ENCODE data around the gene VAMP2. TPM values are rescaled to one million over a fixed set of nuclear protein-coding genes. Genes with fewer than 3 reads are reported as not detected.

Gene VAMP2
- total and polyA plus RNA-seq, 5 donors, result 50.2 to 74.9 (median 69.9) TPM

GRCh38 chr17:8126491-8127066 lies 36.2 kb downstream of the VAMP2 start:
- Histone ChIP-seq H3K27me3 (ENCODE audit: control insufficient read depth, insufficient read depth) (no peaks in the 10 kb centered on the region), H3K4me1 (ENCODE audit: control insufficient read depth, insufficient read depth, low read length) (peaks cover 5% of the 10 kb centered on the region), H3K4me3 (ENCODE audit: low read length) (peak overlapping the region; percentile 94), H3K9me3 (ENCODE audit: control insufficient read depth, low read length) (no peaks in the 10 kb centered on the region), H3K27ac (ENCODE audit: low read length) (peak overlapping the region; percentile 69)
- ATAC-seq (peak; percentile 43 to 66), DNase-seq (peak in 2 of 3 donors; percentile 74 to 77)
- WGBS, result under 1% methylated on average over 44 of the region's 45 CpGs
- intact Hi-C loops (cut with DNase I), result loop anchor here (10.0 kb wide), 3 partner anchors 48 to 98 kb away; partner anchors contain the start of gene TMEM107 (in 1 of the 4)

DNA sequence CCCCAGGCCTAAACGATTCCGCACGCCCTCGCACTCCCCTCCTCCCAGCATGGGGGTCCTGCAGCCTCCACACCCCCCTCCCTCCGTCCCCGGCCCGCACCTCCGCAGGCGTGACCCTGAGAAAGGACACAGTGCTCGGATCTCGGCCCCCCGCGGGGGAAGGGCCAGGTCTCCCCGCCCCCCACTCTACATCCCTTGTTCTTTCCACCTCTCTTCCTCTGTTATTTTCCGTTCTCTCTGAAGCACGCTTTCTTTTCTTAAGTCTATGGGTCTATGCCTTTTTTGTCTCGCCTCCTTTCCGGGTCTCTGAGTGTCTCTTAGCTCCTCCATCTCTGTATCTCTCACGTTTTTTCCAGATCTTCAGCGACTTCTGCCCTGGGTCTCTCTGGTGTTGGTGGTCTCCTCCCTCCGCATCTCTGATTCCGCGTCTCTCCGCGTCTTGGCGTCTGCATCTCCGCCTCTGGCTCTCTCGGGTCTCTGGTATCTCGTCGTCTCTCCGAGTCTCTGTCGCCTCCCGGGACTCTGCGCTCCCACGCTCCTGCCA lies 36.7 kb downstream of the VAMP2 start:
- H3K9me3 ChIP-seq (ENCODE audit: control insufficient read depth, low read length), result no peaks in the 10 kb centered on the region
- H3K27ac ChIP-seq (ENCODE audit: low read length), result peak overlapping the region; percentile 32
- no peaks in the 10 kb centered on the region for H3K27me3 ChIP-seq (ENCODE audit: control insufficient read depth, insufficient read depth)
- peak in 1 of 3 donors; percentile 77 for DNase-seq
- intact Hi-C loops (cut with DNase I), result loop anchor here (2.0 to 10.0 kb wide), 4 partner anchors 49 to 99 kb away; partner anchors contain the start of gene TMEM107 (in 1 of the 4)
- peaks cover 5% of the 10 kb centered on the region for H3K4me1 ChIP-seq (ENCODE audit: control insufficient read depth, insufficient read depth, low read length)
- peak in 1 of 2 donors; percentile 2 for ATAC-seq
- under 1% methylated on average over 35 of the region's 35 CpGs for WGBS
- H3K4me3 ChIP-seq (ENCODE audit: low read length), result peak overlapping the region; percentile 94

GRCh38 chr17:8125154-8125946 lies 37.4 kb downstream of the VAMP2 start:
- DNase-seq, result peak; percentile 66 to 88 (median 87)
- peak; percentile 49 to 54 for ATAC-seq
- Histone ChIP-seq H3K27ac (ENCODE audit: low read length) (no peak overlapping the region), H3K27me3 (ENCODE audit: control insufficient read depth, insufficient read depth) (no peaks in the 10 kb centered on the region), H3K4me1 (ENCODE audit: control insufficient read depth, insufficient read depth, low read length) (peaks cover 5% of the 10 kb centered on the region), H3K9me3 (ENCODE audit: control insufficient read depth, low read length) (no peaks in the 10 kb centered on the region), H3K4me3 (ENCODE audit: low read length) (peak overlapping the region; percentile 94)
- WGBS, result 1% methylated on average over 40 of the region's 40 CpGs
- intact Hi-C loops (cut with DNase I), result loop anchor here (2.0 to 10.0 kb wide), 4 partner anchors 49 to 99 kb away; partner anchors contain the start of gene TMEM107 (in 1 of the 4)

DNA sequence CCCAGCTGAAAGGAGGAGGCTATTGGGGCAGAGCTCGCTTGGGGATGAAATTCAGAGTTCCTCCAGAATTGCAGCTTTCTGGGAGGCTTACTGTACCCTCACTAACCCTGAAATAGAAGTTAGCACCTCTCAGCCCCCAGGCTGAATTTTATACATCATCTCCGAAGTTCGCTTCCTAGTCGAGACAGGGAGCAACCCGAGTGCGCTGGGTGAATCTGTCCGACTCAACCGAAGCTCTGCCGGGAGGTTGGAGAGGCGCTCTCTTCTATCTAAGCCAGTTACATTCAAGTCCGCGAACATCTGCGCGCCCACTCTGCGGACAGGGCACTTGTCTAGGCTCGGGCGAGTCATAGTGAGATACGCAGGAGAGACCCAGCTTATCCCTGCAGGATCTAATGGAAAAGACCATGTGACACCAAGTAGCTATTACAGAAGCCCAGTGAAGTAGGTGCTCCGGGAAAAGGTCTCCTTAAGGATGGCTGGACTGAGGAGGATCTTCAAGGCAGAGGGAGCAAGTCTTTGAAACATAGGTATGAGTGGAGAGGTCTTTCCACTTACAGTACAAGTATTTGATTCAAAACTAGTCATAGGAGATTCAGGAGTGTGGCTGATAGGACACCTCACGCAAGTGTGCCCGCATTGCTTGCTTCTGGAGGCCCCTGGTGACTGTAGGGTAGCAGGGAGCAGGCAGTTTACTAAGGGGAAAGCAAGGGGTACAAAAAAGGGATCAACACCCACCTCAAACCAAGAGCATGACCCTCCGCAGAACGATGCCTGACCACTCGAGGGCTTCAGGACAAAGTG lies 38.2 kb downstream of the VAMP2 start:
- Histone ChIP-seq H3K27me3 (ENCODE audit: control insufficient read depth, insufficient read depth) (no peaks in the 10 kb centered on the region), H3K27ac (ENCODE audit: low read length) (no peak overlapping the region), H3K4me1 (ENCODE audit: control insufficient read depth, insufficient read depth, low read length) (peaks cover 5% of the 10 kb centered on the region), H3K9me3 (ENCODE audit: control insufficient read depth, low read length) (no peaks in the 10 kb centered on the region), H3K4me3 (ENCODE audit: low read length) (peak overlapping the region; percentile 7)
- WGBS, result 4% methylated on average over 24 of the region's 24 CpGs
- intact Hi-C loops (cut with DNase I), result loop anchor here (2.0 to 10.0 kb wide), 4 partner anchors 50 to 100 kb away; partner anchors contain the start of gene TMEM107 (in 1 of the 4)
- DNase-seq (peak in 2 of 3 donors; percentile 55 to 64), ATAC-seq (no peak)

- 1% methylated on average over 29 of the region's 29 CpGs for WGBS
- Histone ChIP-seq H3K9me3 (ENCODE audit: control insufficient read depth, low read length) (no peaks in the 10 kb centered on the region), H3K27ac (ENCODE audit: low read length) (no peak within 1 kb of the TSS), H3K4me3 (ENCODE audit: low read length) (peak within 1 kb of the TSS; percentile 57), H3K27me3 (ENCODE audit: control insufficient read depth, insufficient read depth) (no peaks in the 10 kb centered on the region), H3K4me1 (ENCODE audit: control insufficient read depth, insufficient read depth, low read length) (peaks cover 5% of the 10 kb centered on the region)
- ATAC-seq, result no peak
- DNase-seq, result peak in 1 of 3 donors; percentile 62
- intact Hi-C loops (cut with DNase I), result loop anchor here (2.0 to 10.0 kb wide), 4 partner anchors 51 to 101 kb away; partner anchors contain the start of gene TMEM107 (in 1 of the 4)
Measured at GRCh38 chr17:8123695-8124349, 38.9 kb downstream of the VAMP2 start, which contains the start of gene HES7. Gene HES7 (minus strand): TSS chr17:8124106. CDS start chr17:8124084, 22 bp downstream.

DNA sequence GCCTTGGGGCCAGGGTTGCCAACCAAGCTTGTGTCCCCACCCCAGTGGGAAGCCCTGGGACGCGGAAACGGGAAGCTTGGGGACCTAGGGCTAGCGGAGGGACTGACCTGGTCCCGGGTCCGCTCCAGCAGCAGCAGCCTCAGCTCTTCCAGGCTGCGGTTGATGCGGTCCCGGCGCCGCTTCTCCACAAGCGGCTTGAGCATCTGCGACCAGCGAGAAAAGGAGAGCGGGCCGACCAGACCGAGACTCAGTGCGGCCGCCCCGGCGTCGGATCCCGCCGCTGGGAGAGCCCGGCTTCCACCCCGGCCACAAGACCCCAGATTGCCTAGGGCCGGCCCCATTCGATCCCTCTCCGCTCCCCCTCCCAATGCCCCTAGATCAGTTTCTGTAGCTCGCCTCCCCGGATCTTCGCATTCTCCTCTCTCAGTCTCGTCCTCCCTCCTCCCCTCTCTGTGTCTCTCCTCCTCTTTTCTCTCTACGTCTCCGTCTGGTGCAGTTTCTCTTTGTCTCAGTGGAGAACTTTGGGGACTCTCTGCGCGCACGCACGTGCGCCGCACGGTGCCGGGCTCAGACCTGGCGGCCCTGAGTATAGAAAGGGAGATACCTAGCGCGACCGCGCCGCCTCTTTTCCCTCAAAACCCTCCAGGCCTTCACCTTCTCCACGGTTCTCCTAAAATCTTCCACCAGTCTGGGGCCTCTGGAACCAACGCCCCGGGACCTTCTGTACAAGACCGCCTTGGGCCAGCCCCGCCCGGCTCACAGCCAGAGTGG lies 39.6 kb downstream of the VAMP2 start:
- H3K9me3 ChIP-seq (ENCODE audit: control insufficient read depth, low read length), result no peaks in the 10 kb centered on the region
- H3K4me1 ChIP-seq (ENCODE audit: control insufficient read depth, insufficient read depth, low read length), result peaks cover 5% of the 10 kb centered on the region
- intact Hi-C loops (cut with DNase I), result loop anchor here (10.0 kb wide), 3 partner anchors 52 to 102 kb away; partner anchors contain the start of gene TMEM107 (in 1 of the 4)
- H3K27me3 ChIP-seq (ENCODE audit: control insufficient read depth, insufficient read depth), result no peaks in the 10 kb centered on the region
- DNase-seq (peak in 2 of 3 donors; percentile 66 to 77), ATAC-seq (no peak)
- peak overlapping the region; percentile 57 for H3K4me3 ChIP-seq (ENCODE audit: low read length)
- no peak overlapping the region for H3K27ac ChIP-seq (ENCODE audit: low read length)
- WGBS, result under 1% methylated on average over 55 of the region's 55 CpGs

GRCh38 chr17:8122422-8122923 lies 40.3 kb downstream of the VAMP2 start:
- intact Hi-C loops (cut with DNase I), result loop anchor here (10.0 kb wide), 3 partner anchors 52 to 102 kb away; partner anchors contain the start of gene TMEM107 (in 1 of the 4)
- 1% methylated on average over 29 of the region's 29 CpGs for WGBS
- peak overlapping the region; percentile 57 for H3K4me3 ChIP-seq (ENCODE audit: low read length)
- no peaks in the 10 kb centered on the region for H3K9me3 ChIP-seq (ENCODE audit: control insufficient read depth, low read length)
- ATAC-seq (no peak), DNase-seq (peak in 2 of 3 donors; percentile 53 to 67)
- no peaks in the 10 kb centered on the region for H3K27me3 ChIP-seq (ENCODE audit: control insufficient read depth, insufficient read depth)
- H3K27ac ChIP-seq (ENCODE audit: low read length), result no peak overlapping the region
- peaks cover 5% of the 10 kb centered on the region for H3K4me1 ChIP-seq (ENCODE audit: control insufficient read depth, insufficient read depth, low read length)

DNA sequence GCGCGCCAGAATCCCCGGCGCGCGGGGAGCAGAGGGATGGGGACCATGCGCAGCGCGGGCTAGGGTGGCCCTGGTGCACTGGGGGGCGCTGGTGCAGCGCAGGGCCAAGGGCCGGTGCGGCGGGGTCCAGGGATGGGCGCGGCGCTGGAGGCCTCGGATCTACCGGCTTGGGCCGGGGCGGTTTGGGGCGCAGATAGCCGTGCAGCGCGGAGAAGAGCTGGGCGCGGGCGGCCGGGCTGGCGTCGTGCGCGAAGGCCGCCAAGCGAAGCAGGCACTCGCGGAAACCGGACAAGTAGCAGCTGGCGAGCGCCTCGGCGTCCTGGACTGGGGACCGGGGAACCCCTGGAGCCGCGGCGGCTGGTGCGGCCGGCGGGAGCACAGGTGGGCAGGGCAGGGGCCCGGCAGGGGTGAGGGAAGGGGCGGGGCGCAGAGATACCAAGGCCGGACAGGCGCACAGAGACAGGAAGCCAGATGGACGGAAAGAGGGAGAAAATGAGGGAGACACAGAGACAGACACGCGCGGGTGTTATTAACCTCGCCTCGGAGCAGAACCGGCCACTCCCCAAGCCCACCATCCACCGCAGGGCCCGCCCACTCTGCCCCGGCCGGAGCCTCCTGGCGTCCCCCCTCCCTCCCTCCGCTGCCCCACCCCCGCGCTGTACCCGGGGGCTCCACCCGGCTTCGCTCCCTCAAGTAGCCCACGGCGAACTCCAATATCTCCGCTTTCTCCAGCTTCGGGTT lies 40.9 kb downstream of the VAMP2 start:
- Histone ChIP-seq H3K4me1 (ENCODE audit: control insufficient read depth, insufficient read depth, low read length) (peaks cover 5% of the 10 kb centered on the region), H3K4me3 (ENCODE audit: low read length) (peak overlapping the region; percentile 57), H3K27me3 (ENCODE audit: control insufficient read depth, insufficient read depth) (no peaks in the 10 kb centered on the region), H3K9me3 (ENCODE audit: control insufficient read depth, low read length) (no peaks in the 10 kb centered on the region), H3K27ac (ENCODE audit: low read length) (no peak overlapping the region)
- intact Hi-C loops (cut with DNase I), result loop anchor here (10.0 kb wide), 3 partner anchors 53 to 103 kb away; partner anchors contain the start of gene TMEM107 (in 1 of the 4)
- DNase-seq (peak in 2 of 3 donors; percentile 82 to 85), ATAC-seq (peak; percentile 18 to 24)
- WGBS, result under 1% methylated on average over 76 of the region's 76 CpGs

DNA sequence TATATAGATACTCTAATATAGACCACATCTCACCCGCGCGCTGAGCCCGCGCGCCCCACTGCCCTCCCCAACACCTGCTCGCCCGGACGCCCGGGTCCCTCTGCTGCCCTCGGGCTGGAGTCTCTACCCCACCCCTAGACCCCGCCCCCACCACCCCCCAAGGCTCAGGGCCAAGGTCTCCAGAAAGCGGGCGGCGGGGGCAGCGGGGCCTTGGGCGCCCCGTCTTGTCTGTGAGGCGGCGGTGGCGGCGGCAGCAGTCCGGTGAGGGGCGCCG lies 41.4 kb downstream of the VAMP2 start:
- intact Hi-C loops (cut with DNase I), result loop anchor here (10.0 kb wide), 3 partner anchors 53 to 103 kb away; partner anchors contain the start of gene TMEM107 (in 1 of the 4)
- Histone ChIP-seq H3K4me1 (ENCODE audit: control insufficient read depth, insufficient read depth, low read length) (peaks cover 5% of the 10 kb centered on the region), H3K27ac (ENCODE audit: low read length) (no peak overlapping the region), H3K4me3 (ENCODE audit: low read length) (peak overlapping the region; percentile 57), H3K9me3 (ENCODE audit: control insufficient read depth, low read length) (no peaks in the 10 kb centered on the region), H3K27me3 (ENCODE audit: control insufficient read depth, insufficient read depth) (no peaks in the 10 kb centered on the region)
- WGBS, result 1% methylated on average over 25 of the region's 25 CpGs
- no peak for ATAC-seq
- no peak for DNase-seq

Data from right cardiac atrium (tissue), 5 donors.